ENCODE data around the gene PRKCD. TPM values are rescaled to one million over a fixed set of nuclear protein-coding genes. Genes with fewer than 3 reads are reported as not detected.

Gene PRKCD
- total RNA-seq, 1 donor from 2014 or later: 103 TPM

DNA sequence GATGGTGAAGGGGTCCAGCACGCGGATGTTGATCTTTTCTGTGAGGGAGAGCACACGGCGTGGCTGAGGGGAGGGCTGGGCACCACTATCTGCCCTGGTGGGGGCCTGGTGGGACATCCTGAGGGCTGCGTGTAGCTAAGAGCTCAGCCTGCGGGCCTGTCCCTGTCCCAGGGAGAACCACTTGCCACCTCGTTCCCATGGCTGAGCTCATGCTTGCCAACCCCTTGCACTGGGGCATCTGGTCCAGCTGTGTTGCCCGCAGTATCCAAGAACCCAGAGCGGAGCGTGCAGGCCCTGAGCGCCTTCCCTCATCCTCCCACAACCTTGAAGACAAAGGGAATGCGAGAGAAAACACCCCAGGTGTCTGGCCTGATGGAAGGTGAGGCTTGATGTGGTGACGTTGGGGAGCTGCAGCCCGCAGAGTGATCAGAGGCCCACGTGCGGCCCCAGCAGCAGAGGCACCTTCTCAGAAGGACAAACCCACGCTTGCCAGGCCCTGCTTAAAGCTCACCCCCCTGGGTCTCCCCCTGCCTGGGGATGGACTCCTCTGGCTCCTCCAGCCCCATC lies 65.9 kb downstream of the PRKCD start:
- peak; percentile 21 for DNase-seq
- no peak for ATAC-seq
- TF ChIP-seq, protein P1, sequence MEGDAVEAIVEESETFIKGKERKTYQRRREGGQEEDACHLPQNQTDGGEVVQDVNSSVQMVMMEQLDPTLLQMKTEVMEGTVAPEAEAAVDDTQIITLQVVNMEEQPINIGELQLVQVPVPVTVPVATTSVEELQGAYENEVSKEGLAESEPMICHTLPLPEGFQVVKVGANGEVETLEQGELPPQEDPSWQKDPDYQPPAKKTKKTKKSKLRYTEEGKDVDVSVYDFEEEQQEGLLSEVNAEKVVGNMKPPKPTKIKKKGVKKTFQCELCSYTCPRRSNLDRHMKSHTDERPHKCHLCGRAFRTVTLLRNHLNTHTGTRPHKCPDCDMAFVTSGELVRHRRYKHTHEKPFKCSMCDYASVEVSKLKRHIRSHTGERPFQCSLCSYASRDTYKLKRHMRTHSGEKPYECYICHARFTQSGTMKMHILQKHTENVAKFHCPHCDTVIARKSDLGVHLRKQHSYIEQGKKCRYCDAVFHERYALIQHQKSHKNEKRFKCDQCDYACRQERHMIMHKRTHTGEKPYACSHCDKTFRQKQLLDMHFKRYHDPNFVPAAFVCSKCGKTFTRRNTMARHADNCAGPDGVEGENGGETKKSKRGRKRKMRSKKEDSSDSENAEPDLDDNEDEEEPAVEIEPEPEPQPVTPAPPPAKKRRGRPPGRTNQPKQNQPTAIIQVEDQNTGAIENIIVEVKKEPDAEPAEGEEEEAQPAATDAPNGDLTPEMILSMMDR (IDR thresholded peaks at IDR 0.05): no peak
- no peak overlapping the region for H3K27ac ChIP-seq
- peaks cover 92% of the 10 kb centered on the region for H3K36me3 ChIP-seq
- no peaks in the 10 kb centered on the region for H3K27me3 ChIP-seq (ENCODE audit: low read depth)
- H3K4me3 ChIP-seq: no peak overlapping the region
- intact Hi-C loops (cut with DNase I): no loop called here
- H3K9me3 ChIP-seq: no peaks in the 10 kb centered on the region
- H3K4me1 ChIP-seq: no peaks in the 10 kb centered on the region

DNA sequence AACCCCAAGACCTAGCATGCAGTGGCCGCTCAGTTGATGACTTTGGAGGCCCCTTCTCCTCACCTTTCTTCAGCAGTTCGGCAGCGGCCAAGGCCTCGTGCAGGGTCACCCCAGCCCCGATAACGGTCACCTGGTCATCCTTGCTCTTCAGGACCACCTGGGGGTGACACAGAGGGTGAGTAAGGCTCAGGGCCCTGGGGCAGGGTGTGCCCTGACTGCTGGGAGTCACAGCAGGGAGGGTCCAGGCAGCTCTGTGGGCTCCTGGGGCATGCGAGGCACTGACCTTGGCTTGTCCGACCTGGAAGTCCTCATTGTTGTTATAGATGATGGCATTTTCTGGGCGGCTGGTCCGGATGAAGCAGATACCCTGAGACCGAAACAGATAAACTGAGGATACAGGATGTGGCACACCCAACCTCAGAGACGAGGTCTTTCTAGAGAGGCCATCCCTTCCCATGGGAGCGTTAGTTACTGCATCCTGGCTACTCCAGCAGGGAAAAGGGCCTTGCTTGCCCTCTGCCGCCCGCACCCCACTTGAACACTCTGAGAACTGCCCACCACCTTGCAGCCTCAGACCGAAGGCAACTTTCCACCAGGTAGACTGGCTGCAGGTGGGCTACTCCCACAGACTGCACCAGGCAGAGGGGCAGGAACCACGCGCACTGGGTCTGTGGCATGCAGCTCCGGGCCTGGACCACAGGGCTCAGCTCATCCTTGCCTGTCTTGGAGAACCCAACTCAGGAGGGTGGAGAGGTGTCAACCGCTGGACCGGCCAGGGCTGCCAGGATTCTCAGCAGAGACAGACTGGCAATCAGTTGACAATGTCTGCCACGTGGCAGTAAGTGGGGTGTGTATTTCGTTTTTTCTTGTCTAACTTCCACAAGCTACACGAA lies 67.2 kb downstream of the PRKCD start:
- DNase-seq (peak; percentile 20), ATAC-seq (no peak)
- H3K27me3 ChIP-seq (ENCODE audit: low read depth): no peaks in the 10 kb centered on the region
- TF ChIP-seq, protein P1 (IDR thresholded peaks at IDR 0.05): no peak
- H3K4me3 ChIP-seq: no peak overlapping the region
- H3K36me3 ChIP-seq: peaks cover 100% of the 10 kb centered on the region
- intact Hi-C loops (cut with DNase I): no loop called here
- H3K27ac ChIP-seq: no peak overlapping the region
- no peaks in the 10 kb centered on the region for H3K9me3 ChIP-seq
- H3K4me1 ChIP-seq: no peaks in the 10 kb centered on the region

DNA sequence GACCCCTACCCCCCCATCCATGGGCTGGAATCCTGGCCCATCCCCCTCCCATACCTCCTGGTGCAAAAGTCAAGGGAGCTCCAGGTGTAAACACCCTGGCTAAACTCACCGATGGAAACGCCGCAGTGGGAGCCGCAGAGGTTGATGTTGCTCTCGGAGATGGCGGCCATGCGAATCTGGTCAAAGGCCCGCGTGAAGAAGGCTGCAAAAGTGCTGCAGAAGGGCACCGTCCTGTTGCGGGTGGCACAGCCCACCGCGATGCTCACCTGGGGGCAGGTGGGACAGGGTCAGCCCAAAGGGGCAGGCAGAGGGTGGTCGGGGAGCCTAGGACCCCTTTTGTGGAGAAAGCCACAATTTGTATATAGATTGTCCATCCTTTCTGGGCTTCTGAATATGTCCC lies 68.2 kb downstream of the PRKCD start:
- ATAC-seq: no peak
- intact Hi-C loops (cut with DNase I): no loop called here
- H3K27ac ChIP-seq: no peak overlapping the region
- no peaks in the 10 kb centered on the region for H3K9me3 ChIP-seq
- H3K36me3 ChIP-seq: peaks cover 100% of the 10 kb centered on the region
- no peaks in the 10 kb centered on the region for H3K27me3 ChIP-seq (ENCODE audit: low read depth)
- no peaks in the 10 kb centered on the region for H3K4me1 ChIP-seq
- peak; percentile 31 for DNase-seq
- H3K4me3 ChIP-seq: no peak overlapping the region
- TF ChIP-seq, protein P1 (IDR thresholded peaks at IDR 0.05): no peak

DNA sequence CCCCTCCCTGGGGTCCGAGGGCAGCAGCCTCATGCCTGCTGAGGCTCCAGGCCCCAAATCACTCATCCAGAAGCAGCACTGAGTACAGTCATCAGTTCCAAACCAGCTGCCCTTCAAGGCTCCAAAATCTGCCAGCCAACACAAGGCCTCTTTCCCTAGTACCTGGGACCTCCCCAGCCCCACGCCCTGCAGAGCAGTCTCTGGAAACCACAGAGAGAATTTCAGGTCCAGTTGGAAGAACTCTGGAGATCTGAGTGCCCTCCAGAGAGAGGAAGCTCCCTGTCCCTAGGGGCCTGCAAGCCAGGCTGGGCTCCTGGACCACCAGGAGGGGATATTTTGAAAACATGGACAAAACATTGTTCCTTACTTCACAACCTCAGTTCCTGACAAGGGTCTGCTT lies 68.6 kb downstream of the PRKCD start:
- intact Hi-C loops (cut with DNase I): no loop called here
- DNase-seq: peak; percentile 6
- Histone ChIP-seq H3K36me3 (peaks cover 100% of the 10 kb centered on the region), H3K4me1 (no peaks in the 10 kb centered on the region), H3K4me3 (no peak overlapping the region), H3K27ac (no peak overlapping the region), H3K27me3 (ENCODE audit: low read depth) (no peaks in the 10 kb centered on the region), H3K9me3 (no peaks in the 10 kb centered on the region)
- no peak for ATAC-seq
- TF ChIP-seq, protein P1 (IDR thresholded peaks at IDR 0.05): no peak

DNA sequence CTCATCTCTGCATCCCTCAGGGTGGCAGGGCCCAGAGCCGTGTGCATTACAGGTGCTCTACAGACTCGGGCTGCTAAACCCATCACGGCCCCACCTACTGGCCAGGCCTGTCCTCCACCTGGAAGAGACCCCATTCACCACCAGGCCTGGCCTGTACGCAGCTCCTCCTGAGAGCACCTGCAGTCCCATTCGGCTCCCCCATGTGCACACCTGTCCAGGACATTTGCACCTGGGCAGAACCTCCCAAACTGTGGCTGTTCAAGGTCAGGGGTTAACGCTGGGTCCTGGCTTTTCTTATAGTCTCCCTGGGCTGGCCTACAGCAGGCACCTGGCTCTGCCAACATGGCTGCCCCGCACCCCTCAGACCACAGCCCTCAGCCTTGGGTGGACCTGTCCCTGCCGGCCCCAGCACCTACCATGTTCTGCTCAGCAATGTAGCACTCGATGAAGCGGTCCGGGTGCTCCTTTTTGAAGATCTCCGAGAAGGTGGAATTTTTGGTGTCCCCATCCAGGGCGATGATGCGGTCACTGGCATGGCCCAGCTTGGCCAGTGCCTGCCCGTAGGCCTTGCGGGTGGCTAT lies 69.1 kb downstream of the PRKCD start:
- Histone ChIP-seq H3K9me3 (no peaks in the 10 kb centered on the region), H3K4me3 (no peak overlapping the region), H3K27ac (no peak overlapping the region), H3K4me1 (no peaks in the 10 kb centered on the region), H3K27me3 (ENCODE audit: low read depth) (no peaks in the 10 kb centered on the region), H3K36me3 (peaks cover 100% of the 10 kb centered on the region)
- TF ChIP-seq, protein P1 (IDR thresholded peaks at IDR 0.05): no peak
- intact Hi-C loops (cut with DNase I): no loop called here
- DNase-seq (peak; percentile 40), ATAC-seq (no peak)

Data from lower lobe of right lung (tissue), 2 donors.